ENCODE data around the gene NINL.

GRCh38 chr20:25453035-25453810 lies 132.1 kb downstream of the NINL start:
- TF ChIP-seq POLR2A (IDR thresholded peaks at IDR 0.05; ENCODE audit: extremely low read depth, insufficient read length) (no peak), CTCF (IDR thresholded peaks at IDR 0.05; ENCODE audit: low read depth, low read length) (no peak), MAX (IDR thresholded peaks at IDR 0.05; ENCODE audit: low read depth, low read length) (no peak), MYC (IDR thresholded peaks at IDR 0.05; ENCODE audit: low read depth, low read length) (no peak)

Measured in NB4 (cell line).